ENCODE results near the gene ASB3.
A peak's percentile ranks its signal among the peaks of the same experiment; 100 is the strongest.

- TF ChIP-seq JUN (IDR thresholded peaks at IDR 0.05) (no peak), MAZ (IDR thresholded peaks at IDR 0.05; ENCODE audit: borderline replicate concordance, low read depth, low read length) (no peak), CTCF (IDR thresholded peaks at IDR 0.05) (peak; percentile 34; the same call in 2 of the 3 replicates), NFE2L2 (conservative IDR thresholded peaks at IDR 0.05; ENCODE audit: low read length) (no peak), POLR2AphosphoS2 (conservative IDR thresholded peaks at IDR 0.05; ENCODE audit: low read length) (no peak), MAFK (IDR thresholded peaks at IDR 0.05; ENCODE audit: partially characterized antibody) (no peak), EP300 (IDR thresholded peaks at IDR 0.05) (no peak), GATA3 (IDR thresholded peaks at IDR 0.05; ENCODE audit: borderline replicate concordance) (no peak)
These were observed 71.2 kb downstream of the ASB3 start for GRCh38 chr2:53715568-53715967.
